Lung (tissue), 12 donors: Measurements from ENCODE around the gene VPS39. TPM values are rescaled to one million over a fixed set of nuclear protein-coding genes. Genes with fewer than 3 reads are reported as not detected.

Experiments used
- ATAC-seq: fragments of 200-7000 bp; cut with Tn5 transposase; one replicate; pipeline ENCODE4 v1.9.1; 2020; ENCODE audit warnings: moderate number of reproducible peaks; ENCODE audit not compliant: insufficient read depth, low FRiP score
- DNase-seq, 3 donors: peaks; one replicate each; pipeline ENCODE4 v3.0.0-alpha.2; 2013 to 2017
- H3K27ac ChIP-seq, 2 donors: one replicate each; pipeline ENCODE4 v1.5.1; 2013; ENCODE audit warnings: mild to moderate bottlenecking in 2 of 2, moderate library complexity in 2 of 2, control low read depth in 1 of 2, inconsistent platforms in 1 of 2, low read depth in 1 of 2, low read length in 1 of 2
- H3K27me3 ChIP-seq, 3 donors: one replicate each; pipeline ENCODE4 v1.5.1; 2013; ENCODE audit warnings: low read length in 2 of 3; ENCODE audit not compliant: control insufficient read depth in 3 of 3, insufficient read depth in 3 of 3
- H3K36me3 ChIP-seq, 4 donors: one replicate each; pipeline ENCODE4 v1.5.1; 2013; ENCODE audit warnings: low read length in 4 of 4, mild to moderate bottlenecking in 1 of 4, moderate library complexity in 1 of 4; ENCODE audit not compliant: control insufficient read depth in 4 of 4, insufficient read depth in 4 of 4
- H3K4me1 ChIP-seq, 5 donors: one replicate each; pipeline ENCODE4 v1.5.1; 2013; ENCODE audit warnings: low read length in 5 of 5, mild to moderate bottlenecking in 2 of 5, moderate library complexity in 1 of 5; ENCODE audit not compliant: control insufficient read depth in 5 of 5, insufficient read depth in 5 of 5
- H3K4me3 ChIP-seq: one replicate; pipeline ENCODE4 v1.5.1; 2013; ENCODE audit warnings: mild to moderate bottlenecking, control low read depth, moderate library complexity
- H3K9ac ChIP-seq, 2 donors: one replicate each; pipeline ENCODE4 v1.5.1; 2013; ENCODE audit warnings: low read length in 2 of 2, control low read depth in 1 of 2; ENCODE audit not compliant: insufficient read depth in 1 of 2
- H3K9me3 ChIP-seq, 4 donors: one replicate each; pipeline ENCODE4 v1.5.1; 2013; ENCODE audit warnings: low read length in 3 of 4, mild to moderate bottlenecking in 1 of 4, moderate library complexity in 1 of 4; ENCODE audit not compliant: control insufficient read depth in 4 of 4, insufficient read depth in 3 of 4
- WGBS, 2 donors: extraction: QIAGEN DNeasy Blood & Tissue Kit; methylation state at CpG; one replicate each; pipeline ENCODE4 v1.1.7; 2013; 5-methylcytosine and 5-hydroxymethylcytosine counted together
- polyA plus RNA-seq, 2 donors: library from polyadenylated mRNA; stranded (reverse); fragments of 200-250 nt; gene quantifications; one replicate each; pipeline ENCODE4 v1.2.1, GENCODE V29; 2013
- total RNA-seq, 2 donors: library from RNA; depleted of rRNA in 1 of 2; stranded (reverse); fragments of >200 nt in 1 of 2; gene quantifications; one replicate each; pipeline ENCODE4 v1.2.1, GENCODE V29; 2014 to 2021
- TF ChIP-seq, protein P1 (sequence below): IDR thresholded peaks from 2 replicates; pipeline ENCODE4 v1.5.1; 2012; ENCODE audit warnings: mild to moderate bottlenecking; ENCODE audit errors: control extremely low read depth, extremely low read depth
- donor health status: control.
- donor health status: control.
- donor health status: Bipolar disorder and iron deficiency.
- donor health status: healthy.
- donor health status: DM: yes; HTN: yes; CAD: no.

The VPS39 gene
- total and polyA plus RNA-seq, 4 donors = 29.4 to 99.1 (median 51.5) TPM

DNA sequence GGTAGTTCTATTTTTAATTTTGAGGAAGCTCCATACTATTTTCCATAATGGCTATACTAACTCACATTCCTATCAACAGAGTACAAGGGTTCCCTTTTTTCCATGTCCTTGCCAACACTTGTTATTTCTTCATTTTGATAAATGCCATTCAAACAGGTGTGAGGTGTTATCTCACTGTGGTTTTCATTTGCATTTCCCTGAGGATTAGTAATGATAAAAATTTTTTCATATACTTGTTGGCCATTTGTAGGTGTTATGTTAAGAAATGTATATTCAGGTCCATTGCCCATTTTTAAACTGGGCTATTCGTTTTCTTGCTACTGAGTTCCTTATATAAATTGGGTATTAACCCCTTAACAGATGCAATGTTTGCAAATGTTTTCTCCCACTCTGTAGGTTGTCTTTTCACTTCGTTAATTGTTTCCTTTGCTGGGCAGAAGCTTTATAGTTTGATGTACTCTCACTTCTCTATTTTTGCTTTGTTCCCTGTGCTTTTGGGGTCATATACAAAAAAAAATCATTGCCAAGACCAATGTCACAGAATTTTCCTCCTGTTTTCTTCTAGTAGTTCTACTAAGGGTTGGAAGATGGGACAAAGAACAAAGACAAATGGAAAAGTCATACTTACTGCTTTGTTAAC, 11.0 kb upstream of the VPS39 start:
- TF ChIP-seq, protein P1, sequence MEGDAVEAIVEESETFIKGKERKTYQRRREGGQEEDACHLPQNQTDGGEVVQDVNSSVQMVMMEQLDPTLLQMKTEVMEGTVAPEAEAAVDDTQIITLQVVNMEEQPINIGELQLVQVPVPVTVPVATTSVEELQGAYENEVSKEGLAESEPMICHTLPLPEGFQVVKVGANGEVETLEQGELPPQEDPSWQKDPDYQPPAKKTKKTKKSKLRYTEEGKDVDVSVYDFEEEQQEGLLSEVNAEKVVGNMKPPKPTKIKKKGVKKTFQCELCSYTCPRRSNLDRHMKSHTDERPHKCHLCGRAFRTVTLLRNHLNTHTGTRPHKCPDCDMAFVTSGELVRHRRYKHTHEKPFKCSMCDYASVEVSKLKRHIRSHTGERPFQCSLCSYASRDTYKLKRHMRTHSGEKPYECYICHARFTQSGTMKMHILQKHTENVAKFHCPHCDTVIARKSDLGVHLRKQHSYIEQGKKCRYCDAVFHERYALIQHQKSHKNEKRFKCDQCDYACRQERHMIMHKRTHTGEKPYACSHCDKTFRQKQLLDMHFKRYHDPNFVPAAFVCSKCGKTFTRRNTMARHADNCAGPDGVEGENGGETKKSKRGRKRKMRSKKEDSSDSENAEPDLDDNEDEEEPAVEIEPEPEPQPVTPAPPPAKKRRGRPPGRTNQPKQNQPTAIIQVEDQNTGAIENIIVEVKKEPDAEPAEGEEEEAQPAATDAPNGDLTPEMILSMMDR = no peak
- Histone ChIP-seq H3K27me3 (no peaks in the 10 kb centered on the region), H3K9me3 (no peaks in the 10 kb centered on the region), H3K36me3 (peaks cover 11 to 30% (median 22%) of the 10 kb centered on the region in 4 donors), H3K27ac (no peak overlapping the region), H3K4me1 (peaks cover 0 to 3% (median 0%) of the 10 kb centered on the region in 5 donors), H3K4me3 (no peak overlapping the region), H3K9ac (no peak overlapping the region)
- no peak for DNase-seq
- WGBS, 2 donors = 26 to 31% methylated on average over 2 of the region's 2 CpGs
- no peak for ATAC-seq

DNA sequence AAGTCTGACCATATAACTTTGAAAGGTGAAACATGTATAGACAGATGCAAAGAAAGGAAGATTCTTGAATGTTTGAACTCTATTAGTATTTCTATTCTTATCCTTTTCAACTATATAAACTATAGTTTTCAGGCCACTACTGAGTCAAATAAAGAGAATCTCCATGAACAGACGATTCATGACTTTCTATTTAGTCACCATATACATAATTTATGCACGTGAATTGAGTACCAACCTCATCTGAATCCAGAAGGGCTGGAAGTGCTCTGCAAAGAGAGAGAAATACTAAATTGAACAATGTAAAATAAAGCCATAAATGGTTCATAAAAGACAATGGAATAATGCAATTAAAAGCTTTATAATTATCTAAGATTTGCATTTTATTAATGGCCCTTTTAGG, 9.5 kb upstream of the VPS39 start:
- no peak overlapping the region for H3K27ac ChIP-seq
- 91 to 95% methylated on average over 2 of the region's 2 CpGs for WGBS, 2 donors
- ATAC-seq (no peak), DNase-seq (no peak)
- H3K4me3 ChIP-seq = no peak overlapping the region
- H3K27me3 ChIP-seq = no peaks in the 10 kb centered on the region
- H3K9ac ChIP-seq = no peak overlapping the region
- TF ChIP-seq, protein P1 = no peak
- peaks cover 0 to 3% (median 0%) of the 10 kb centered on the region in 5 donors for H3K4me1 ChIP-seq
- no peaks in the 10 kb centered on the region for H3K9me3 ChIP-seq
- peaks cover 15 to 30% (median 22%) of the 10 kb centered on the region in 4 donors for H3K36me3 ChIP-seq

DNA sequence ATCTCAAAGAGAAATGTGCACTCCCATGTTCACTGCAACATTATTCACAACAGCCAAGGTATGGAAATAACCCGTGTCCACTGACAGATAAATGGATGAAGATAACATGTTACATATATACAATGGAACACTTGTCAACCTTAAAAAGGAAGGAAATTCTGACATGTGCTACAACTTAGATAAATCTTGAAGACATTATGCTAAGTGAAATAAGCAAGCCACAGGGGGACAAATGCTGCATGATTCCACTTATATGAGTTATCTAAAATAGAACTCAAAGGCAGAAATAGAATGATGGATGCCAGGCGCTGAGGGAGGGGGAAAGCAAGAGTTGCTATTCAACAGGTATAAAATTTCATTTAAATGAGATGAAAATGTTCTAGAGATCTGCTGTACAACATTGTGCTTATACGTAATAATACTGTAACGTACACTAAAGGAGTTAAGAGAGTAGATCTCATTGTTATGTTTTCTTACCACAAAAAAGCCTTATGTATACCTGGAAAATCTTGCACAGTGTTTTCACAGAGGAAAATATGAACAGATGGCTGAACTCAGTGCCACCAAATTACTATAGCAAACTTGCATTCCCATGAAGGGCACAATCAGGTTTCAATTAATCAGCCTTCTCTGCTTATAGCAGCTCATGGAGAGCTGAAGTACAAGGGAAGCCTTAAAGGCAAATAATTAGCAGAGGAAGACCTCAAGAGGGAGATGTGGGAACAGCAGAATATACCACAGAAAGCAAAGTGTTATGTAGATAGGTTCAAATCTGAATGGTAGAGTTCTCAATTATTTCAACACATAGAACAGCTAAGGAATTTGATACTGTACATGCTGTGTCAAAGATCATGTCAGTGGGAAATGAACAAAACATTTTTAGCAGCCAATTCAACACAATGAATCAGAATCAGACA, 8.1 kb upstream of the VPS39 start:
- DNase-seq = peak in 1 of 3 donors; percentile 12
- Histone ChIP-seq H3K36me3 (peaks cover 17 to 34% (median 21%) of the 10 kb centered on the region in 4 donors), H3K9me3 (no peaks in the 10 kb centered on the region), H3K4me1 (peaks cover 0 to 3% (median 0%) of the 10 kb centered on the region in 5 donors), H3K4me3 (no peak overlapping the region), H3K27me3 (no peaks in the 10 kb centered on the region), H3K27ac (no peak overlapping the region), H3K9ac (no peak overlapping the region)
- no peak for ATAC-seq
- TF ChIP-seq, protein P1 = no peak
- 72 to 85% methylated on average over 4 of the region's 4 CpGs for WGBS, 2 donors
